Measurements from ENCODE around the gene HAGH. TPM values are rescaled to one million over a fixed set of nuclear protein-coding genes. Genes with fewer than 3 reads are reported as not detected.

The HAGH gene
- total RNA-seq, 1 experiment from 2014 or later = 48.2 TPM

GRCh38 chr16:1771188-1771863, 55.3 kb downstream of the HAGH start, which contains the start of gene NME3:
TSS of gene NME3 (minus strand) at chr16:1771543. CDS start at chr16:1771534, 9 bp downstream.
- BruUV-seq (replicated peaks) = no TSS peak
- TF ChIP-seq CTCF (IDR thresholded peaks at IDR 0.05; ENCODE audit: unreplicated experiment) = no peak
- H3K4me1 Mint-ChIP-seq (ENCODE audit: low read depth, unreplicated experiment) = peaks cover 8% of the 10 kb centered on the region
- DNase-seq = peak; percentile 90
- peaks cover 92% of the 10 kb centered on the region for H3K36me3 Mint-ChIP-seq (ENCODE audit: insufficient read depth, unreplicated experiment)
- no peaks in the 10 kb centered on the region for H3K27me3 Mint-ChIP-seq (ENCODE audit: unreplicated experiment)
- CTCF ChIA-PET = interaction anchor here (0.6 kb wide), 1 partner anchor 93 kb away, joined by 3 read pairs; the partner anchor contains the start of gene JPT2
- peak within 1 kb of the TSS; percentile 56 for H3K27ac Mint-ChIP-seq (ENCODE audit: unreplicated experiment)
- peak within 1 kb of the TSS; percentile 76 for H3K4me3 Mint-ChIP-seq (ENCODE audit: low read depth, unreplicated experiment)
- intact Hi-C loops (cut with micrococcal nuclease; ENCODE audit: unreplicated experiment) = no loop called here
- no peaks in the 10 kb centered on the region for H3K9me3 Mint-ChIP-seq (ENCODE audit: low read depth, unreplicated experiment)

- Mint-ChIP-seq H3K9me3 (ENCODE audit: low read depth, unreplicated experiment) (no peaks in the 10 kb centered on the region), H3K27me3 (ENCODE audit: unreplicated experiment) (no peaks in the 10 kb centered on the region), H3K4me1 (ENCODE audit: low read depth, unreplicated experiment) (peaks cover 8% of the 10 kb centered on the region), H3K27ac (ENCODE audit: unreplicated experiment) (peak overlapping the region; percentile 56), H3K4me3 (ENCODE audit: low read depth, unreplicated experiment) (peak overlapping the region; percentile 76), H3K36me3 (ENCODE audit: insufficient read depth, unreplicated experiment) (peaks cover 85% of the 10 kb centered on the region)
- TSS peak; percentile 34 for BruUV-seq (replicated peaks)
- intact Hi-C loops (cut with micrococcal nuclease; ENCODE audit: unreplicated experiment) = no loop called here
- peak; percentile 48 for DNase-seq
- TF ChIP-seq CTCF (IDR thresholded peaks at IDR 0.05; ENCODE audit: unreplicated experiment) = no peak
- CTCF ChIA-PET = interaction anchor here (0.6 kb wide), 1 partner anchor 93 kb away, joined by 3 read pairs; the partner anchor contains the start of gene JPT2
Measured at GRCh38 chr16:1770328-1771187, 56.1 kb downstream of the HAGH start.

GRCh38 chr16:1769402-1770300, 57.0 kb downstream of the HAGH start:
- CTCF ChIA-PET = interaction anchor here (0.5 kb wide), 1 partner anchor 439 kb away, joined by 3 read pairs; no protein-coding TSS in a partner anchor
- H3K9me3 Mint-ChIP-seq (ENCODE audit: low read depth, unreplicated experiment) = no peaks in the 10 kb centered on the region
- no peak for TF ChIP-seq CTCF (IDR thresholded peaks at IDR 0.05; ENCODE audit: unreplicated experiment)
- H3K36me3 Mint-ChIP-seq (ENCODE audit: insufficient read depth, unreplicated experiment) = peaks cover 81% of the 10 kb centered on the region
- BruUV-seq (replicated peaks) = TSS peak; percentile 16
- DNase-seq = no peak
- H3K4me3 Mint-ChIP-seq (ENCODE audit: low read depth, unreplicated experiment) = peak overlapping the region; percentile 76
- intact Hi-C loops (cut with micrococcal nuclease; ENCODE audit: unreplicated experiment) = no loop called here
- peaks cover 8% of the 10 kb centered on the region for H3K4me1 Mint-ChIP-seq (ENCODE audit: low read depth, unreplicated experiment)
- no peaks in the 10 kb centered on the region for H3K27me3 Mint-ChIP-seq (ENCODE audit: unreplicated experiment)
- peak overlapping the region; percentile 56 for H3K27ac Mint-ChIP-seq (ENCODE audit: unreplicated experiment)
